Measurements from ENCODE around the gene ANTXR2. TPM values are rescaled to one million over a fixed set of nuclear protein-coding genes. Genes with fewer than 3 reads are reported as not detected.
"Not testable (repeated sequence)": the region's sequence is repeated elsewhere in the genome, so short reads cannot be mapped to it uniquely, and the experiment has no call there.

Gene ANTXR2
- total RNA-seq, 2 experiments from 2014 or later = 3.0 to 3.6 TPM

DNA sequence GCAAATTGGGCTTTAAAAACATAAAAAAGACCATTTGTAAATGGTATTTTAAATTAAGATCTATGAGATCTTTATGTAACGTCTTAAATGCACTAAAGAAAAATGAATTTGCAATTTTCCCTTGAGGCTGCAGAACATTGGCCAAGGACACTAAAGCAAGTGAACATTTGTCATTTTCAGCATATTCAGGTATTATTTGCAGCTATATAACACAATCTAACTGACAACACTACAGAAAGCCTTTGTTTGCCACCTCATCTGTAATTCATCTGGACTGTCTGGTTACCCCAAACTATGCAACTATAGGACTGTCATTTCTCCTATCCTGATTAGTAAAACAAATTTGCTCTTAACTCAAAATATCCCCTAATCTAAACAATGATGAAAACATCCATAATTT lies 74.8 kb downstream of the ANTXR2 start:
- ATAC-seq (no peak), DNase-seq (no peak)
- TF ChIP-seq, protein P1, sequence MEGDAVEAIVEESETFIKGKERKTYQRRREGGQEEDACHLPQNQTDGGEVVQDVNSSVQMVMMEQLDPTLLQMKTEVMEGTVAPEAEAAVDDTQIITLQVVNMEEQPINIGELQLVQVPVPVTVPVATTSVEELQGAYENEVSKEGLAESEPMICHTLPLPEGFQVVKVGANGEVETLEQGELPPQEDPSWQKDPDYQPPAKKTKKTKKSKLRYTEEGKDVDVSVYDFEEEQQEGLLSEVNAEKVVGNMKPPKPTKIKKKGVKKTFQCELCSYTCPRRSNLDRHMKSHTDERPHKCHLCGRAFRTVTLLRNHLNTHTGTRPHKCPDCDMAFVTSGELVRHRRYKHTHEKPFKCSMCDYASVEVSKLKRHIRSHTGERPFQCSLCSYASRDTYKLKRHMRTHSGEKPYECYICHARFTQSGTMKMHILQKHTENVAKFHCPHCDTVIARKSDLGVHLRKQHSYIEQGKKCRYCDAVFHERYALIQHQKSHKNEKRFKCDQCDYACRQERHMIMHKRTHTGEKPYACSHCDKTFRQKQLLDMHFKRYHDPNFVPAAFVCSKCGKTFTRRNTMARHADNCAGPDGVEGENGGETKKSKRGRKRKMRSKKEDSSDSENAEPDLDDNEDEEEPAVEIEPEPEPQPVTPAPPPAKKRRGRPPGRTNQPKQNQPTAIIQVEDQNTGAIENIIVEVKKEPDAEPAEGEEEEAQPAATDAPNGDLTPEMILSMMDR (IDR thresholded peaks at IDR 0.05) = no peak
- Mint-ChIP-seq H3K27me3 (no peaks in the 10 kb centered on the region), H3K4me3 (no peak overlapping the region), H3K9me3 (peaks cover 10% of the 10 kb centered on the region), H3K4me1 (ENCODE audit: low read depth) (peaks cover 13% of the 10 kb centered on the region), H3K36me3 (ENCODE audit: low read depth) (peaks cover 12% of the 10 kb centered on the region), H3K27ac (no peak overlapping the region)
- ChIA-PET POLR2A (no interaction called here), CTCF (interaction anchor here (0.6 kb wide), 1 partner anchor 816 kb away, joined by 3 read pairs; no protein-coding TSS in a partner anchor)
- intact Hi-C loops (cut with micrococcal nuclease) = no loop called here

GRCh38 chr4:79996851-79997250 lies 76.2 kb downstream of the ANTXR2 start:
- Mint-ChIP-seq H3K4me1 (ENCODE audit: low read depth) (peaks cover 18% of the 10 kb centered on the region), H3K9me3 (peaks cover 7% of the 10 kb centered on the region), H3K27ac (no peak overlapping the region), H3K27me3 (no peaks in the 10 kb centered on the region), H3K36me3 (ENCODE audit: low read depth) (peaks cover 6% of the 10 kb centered on the region), H3K4me3 (no peak overlapping the region)
- TF ChIP-seq, protein P1 (IDR thresholded peaks at IDR 0.05) = no peak
- ChIA-PET CTCF (no interaction called here), POLR2A (no interaction called here)
- no peak for DNase-seq
- ATAC-seq = no peak
- intact Hi-C loops (cut with micrococcal nuclease) = no loop called here

DNA sequence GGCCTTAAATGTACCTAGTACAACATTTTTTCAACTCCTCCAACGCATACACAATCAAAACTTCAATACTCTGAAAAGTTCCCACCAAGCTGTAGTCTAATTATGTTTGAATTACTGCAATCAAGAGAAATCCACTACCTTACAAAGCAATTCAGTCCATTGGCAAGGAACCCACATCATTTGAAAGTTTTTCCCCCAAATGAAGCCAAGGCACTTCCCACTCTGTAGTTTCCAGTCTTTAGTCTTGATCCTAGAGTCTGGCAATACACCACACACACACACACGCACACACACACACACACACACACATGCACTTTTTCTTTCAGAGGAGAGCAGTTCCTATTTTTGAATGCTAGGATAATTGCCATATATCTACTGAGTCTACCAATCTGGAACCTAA lies 79.6 kb downstream of the ANTXR2 start:
- TF ChIP-seq, protein P1 (IDR thresholded peaks at IDR 0.05) = no peak
- POLR2A ChIA-PET = no interaction called here
- Mint-ChIP-seq H3K36me3 (ENCODE audit: low read depth) (peaks cover 8% of the 10 kb centered on the region), H3K27me3 (no peaks in the 10 kb centered on the region), H3K9me3 (peaks cover 3% of the 10 kb centered on the region), H3K4me1 (ENCODE audit: low read depth) (peaks cover 31% of the 10 kb centered on the region), H3K4me3 (no peak overlapping the region), H3K27ac (no peak overlapping the region)
- no peak for ATAC-seq
- intact Hi-C loops (cut with micrococcal nuclease) = no loop called here
- DNase-seq = no peak
- CTCF ChIA-PET = no interaction called here

- POLR2A ChIA-PET = interaction anchor here (0.6 kb wide), 1 partner anchor 182 kb away, joined by 4 read pairs; no protein-coding TSS in a partner anchor
These were observed 81.4 kb downstream of the ANTXR2 start for GRCh38 chr4:79991601-79992000.

DNA sequence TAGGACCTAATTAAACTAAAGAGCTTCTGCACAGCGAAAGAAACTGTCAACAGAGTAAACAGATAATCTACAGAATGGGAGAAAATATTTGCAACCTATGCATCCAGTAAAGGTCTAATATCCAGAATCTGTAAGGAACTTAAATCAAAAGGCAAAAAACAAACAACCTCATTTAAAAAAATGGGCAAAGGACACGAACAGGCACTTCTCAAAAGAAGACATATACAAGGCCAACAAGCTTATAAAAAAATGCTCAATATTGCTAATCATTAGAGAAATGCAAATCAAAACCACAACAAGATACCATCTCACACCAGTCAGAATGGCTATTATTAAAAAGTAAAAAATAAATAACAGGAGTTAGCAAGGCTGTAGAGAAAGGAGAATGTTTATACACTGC lies 81.9 kb downstream of the ANTXR2 start:
- intact Hi-C loops (cut with micrococcal nuclease); H3K36me3 Mint-ChIP-seq (ENCODE audit: low read depth); H3K27ac Mint-ChIP-seq; DNase-seq; ATAC-seq; H3K4me3 Mint-ChIP-seq; H3K27me3 Mint-ChIP-seq; H3K9me3 Mint-ChIP-seq: not testable (repeated sequence)
- peaks cover 31% of the 10 kb centered on the region for H3K4me1 Mint-ChIP-seq (ENCODE audit: low read depth)
- ChIA-PET POLR2A (interaction anchor here (0.6 kb wide), 1 partner anchor 183 kb away, joined by 4 read pairs; no protein-coding TSS in a partner anchor), CTCF (interaction anchor here (1.4 kb wide), 1 partner anchor 11 kb away, joined by 3 read pairs; no protein-coding TSS in a partner anchor)

More at GRCh38 chr4:79991601-79992000, 81.4 kb downstream of the ANTXR2 start:
- CTCF ChIA-PET = interaction anchor here (1.4 kb wide), 1 partner anchor 11 kb away, joined by 3 read pairs; no protein-coding TSS in a partner anchor
- Mint-ChIP-seq H3K9me3 (peaks cover 3% of the 10 kb centered on the region), H3K4me1 (ENCODE audit: low read depth) (peaks cover 31% of the 10 kb centered on the region), H3K4me3 (no peak overlapping the region), H3K27ac (no peak overlapping the region), H3K27me3 (no peaks in the 10 kb centered on the region), H3K36me3 (ENCODE audit: low read depth) (peaks cover 8% of the 10 kb centered on the region)
- no peak for DNase-seq
- no peak for ATAC-seq
- TF ChIP-seq, protein P1 (IDR thresholded peaks at IDR 0.05) = no peak
- intact Hi-C loops (cut with micrococcal nuclease) = no loop called here

Measured in activated CD8-positive, alpha-beta T cell treated with anti-CD3 and anti-CD28 coated beads for 36 hours (primary cell).